HepG2 (cell line): ENCODE data around the gene ACTR3. TPM values are rescaled to one million over a fixed set of nuclear protein-coding genes. Genes with fewer than 3 reads are reported as not detected.
A peak's percentile ranks its signal among the peaks of the same experiment; 100 is the strongest.

Experiments used
- ATRX ChIP-seq: sonication (generic); formaldehyde crosslinking; IDR thresholded peaks from 2 replicates; pipeline ENCODE4 v1.4.0; 2020; ENCODE audit warnings: missing genetic modification reagents, borderline replicate concordance
- BATF2 ChIP-seq: sonication (generic); formaldehyde crosslinking; IDR thresholded peaks from 2 replicates; pipeline ENCODE4 v1.8.0; 2022; ENCODE audit warnings: mild to moderate bottlenecking, missing genetic modification reagents, moderate library complexity
- CENPX ChIP-seq: sonication (generic); formaldehyde crosslinking; IDR thresholded peaks from 2 replicates; pipeline ENCODE4 v1.9.0; 2021; ENCODE audit warnings: mild to moderate bottlenecking, missing genetic modification reagents, moderate library complexity
- FOXK1 ChIP-seq: sonication (generic); formaldehyde crosslinking; IDR thresholded peaks from 2 replicates; pipeline ENCODE4 v1.4.0; 2020; ENCODE audit warnings: low read depth, missing genetic modification reagents, borderline replicate concordance
- HBP1 ChIP-seq: IDR thresholded peaks from 2 replicates; pipeline ENCODE4 v1.6.1; 2016; ENCODE audit warnings: low read depth, control low read depth
- HDAC2 ChIP-seq: sonication (generic); formaldehyde crosslinking; IDR thresholded peaks from 2 replicates; pipeline ENCODE4 v1.4.0; 2020; ENCODE audit warnings: missing genetic modification reagents
- MAZ ChIP-seq, 2 experiments: sonication (generic) in 1 of 2; formaldehyde crosslinking in 1 of 2; IDR thresholded peaks; 2 replicates each; pipeline versions ENCODE4 v1.5.0 to v1.6.1; 2012 to 2020; ENCODE audit warnings: low read depth in 2 of 2, mild to moderate bottlenecking in 2 of 2, borderline replicate concordance in 1 of 2, improper control_type of control experiment in 1 of 2, low read length in 1 of 2, missing genetic modification reagents in 1 of 2, moderate library complexity in 1 of 2
- NCOA5 ChIP-seq: sonication (generic); formaldehyde crosslinking; IDR thresholded peaks from 2 replicates; pipeline ENCODE4 v1.4.0; 2020; ENCODE audit warnings: missing genetic modification reagents
- RFX5 ChIP-seq: IDR thresholded peaks from 2 replicates; pipeline ENCODE4 v1.6.1; 2011; ENCODE audit warnings: low read depth, low read length, improper control_type of control experiment
- SALL1 ChIP-seq: sonication (generic); formaldehyde crosslinking; IDR thresholded peaks from 2 replicates; pipeline ENCODE4 v1.8.0; 2022; ENCODE audit warnings: mild to moderate bottlenecking, missing genetic modification reagents
- TEAD2 ChIP-seq: sonication (generic); formaldehyde crosslinking; IDR thresholded peaks from 2 replicates; pipeline ENCODE4 v1.9.0; 2021; ENCODE audit warnings: missing genetic modification reagents
- TRIM22 ChIP-seq: fragments of 450-650 bp; IDR thresholded peaks from 2 replicates; pipeline ENCODE4 v1.6.1; 2017
- U2AF1 ChIP-seq: fragments of 200-400 bp; formaldehyde crosslinking; optimal IDR thresholded peaks from 2 replicates; pipeline ENCODE3; 2017; ENCODE audit warnings: mild to moderate bottlenecking, low read depth, low read length
- ZBTB25 ChIP-seq: IDR thresholded peaks from 2 replicates; pipeline ENCODE4 v1.6.1; 2018; ENCODE audit warnings: missing genetic modification reagents
- ZBTB39 ChIP-seq: sonication (generic); formaldehyde crosslinking; IDR thresholded peaks from 2 replicates; pipeline ENCODE4 v1.5.0; 2020; ENCODE audit warnings: missing genetic modification reagents
- ZMYM2 ChIP-seq: sonication (generic); formaldehyde crosslinking; IDR thresholded peaks from 2 replicates; pipeline ENCODE4 v1.8.0; 2022; ENCODE audit warnings: mild to moderate bottlenecking, missing genetic modification reagents
- ZNF275 ChIP-seq: sonication (generic); formaldehyde crosslinking; IDR thresholded peaks from 2 replicates; pipeline ENCODE4 v1.8.0; 2022; ENCODE audit warnings: missing genetic modification reagents, mild to moderate bottlenecking, inconsistent platforms, borderline replicate concordance
- ZNF34 ChIP-seq: sonication (generic); formaldehyde crosslinking; IDR thresholded peaks from 2 replicates; pipeline ENCODE4 v1.4.0; 2020; ENCODE audit warnings: mild to moderate bottlenecking, missing genetic modification reagents, borderline replicate concordance
- ZNF354B ChIP-seq: sonication (generic); formaldehyde crosslinking; IDR thresholded peaks from 2 replicates; pipeline ENCODE4 v1.8.0; 2022; ENCODE audit warnings: mild to moderate bottlenecking, missing genetic modification reagents
- ZNF44 ChIP-seq: sonication (generic); formaldehyde crosslinking; IDR thresholded peaks from 2 replicates; pipeline ENCODE4 v1.5.1; 2020; ENCODE audit warnings: mild to moderate bottlenecking, missing genetic modification reagents
- ZNF652 ChIP-seq: IDR thresholded peaks from 2 replicates; pipeline ENCODE4 v1.6.1; 2016; ENCODE audit warnings: low read depth, borderline replicate concordance
- polyA plus RNA-seq, 8 experiments: library from polyadenylated mRNA; depleted of rRNA in 3 of 8; stranded (reverse) in 7 of 8; unstranded in 1 of 8; fragments of >200 nt; fragmentation: Illumina TruSeq in 4 of 8; extraction: Trizol in 4 of 8; gene quantifications; 2 replicates each; pipeline versions ENCODE4 v1.2.1 to v1.2.3, GENCODE V29; 2011 to 2016; ENCODE audit warnings: low read depth in 4 of 8, missing spikeins in 1 of 8, mixed read lengths in 1 of 8; ENCODE audit not compliant: insufficient read depth in 1 of 8
- total RNA-seq, 5 experiments: library from RNA; depleted of rRNA; stranded (reverse); fragments of >200 nt; fragmentation: Illumina TruSeq; extraction: Trizol; gene quantifications; 2 replicates each; pipeline ENCODE4 v1.2.3, GENCODE V29; 2016; ENCODE audit warnings: low read depth in 1 of 5

ACTR3 gene
- total and polyA plus RNA-seq, 2 of the 13 experiments (the other 11 are each of a cell fraction or from before 2014, with no cell fraction given): 123 to 225 TPM

- TF ChIP-seq ZNF275 (CRISPR knock-in tag) (peak; percentile 96), ZNF44 (CRISPR knock-in tag) (no peak), HDAC2 (peak; percentile 80), NCOA5 (CRISPR knock-in tag) (no peak), CENPX (CRISPR knock-in tag) (no peak), ZBTB39 (CRISPR knock-in tag) (peak; percentile 79; the same call in 1 of the 2 replicates), ZNF652 (CRISPR knock-in tag) (peak; percentile 44; the same call in 1 of the 2 replicates), TEAD2 (CRISPR knock-in tag) (no peak), ATRX (CRISPR knock-in tag) (no peak), MAZ (IDR thresholded peaks at IDR 0.05; ENCODE audit: borderline replicate concordance, low read depth, low read length) (peak; percentile 100), MAZ (CRISPR knock-in tag; IDR thresholded peaks at IDR 0.05; ENCODE audit: low read depth) (peak; percentile 100), ZNF354B (0 out of 2 replicates have a peak, but pooled peaks have one; percentile 16), RFX5 (no peak), BATF2 (CRISPR knock-in tag) (peak; percentile 89; the same call in 1 of the 2 replicates), SALL1 (CRISPR knock-in tag) (peak; percentile 96), HBP1 (peak; percentile 58; the same call in 1 of the 2 replicates), ZBTB25 (CRISPR knock-in tag) (peak; percentile 89), ZNF34 (CRISPR knock-in tag) (no peak), ZMYM2 (CRISPR knock-in tag) (no peak; the same call in 1 of the 2 replicates), FOXK1 (CRISPR knock-in tag) (peak; percentile 80), U2AF1 (peak; percentile 66), TRIM22 (no peak)
These were observed at the start of gene ACTR3 (continued) for GRCh38 chr2:113889471-113890252.
